PC-3 (cell line): ENCODE results near the gene TEX28. TPM values are rescaled to one million over a fixed set of nuclear protein-coding genes. Genes with fewer than 3 reads are reported as not detected.
"Not testable (repeated sequence)": the region's sequence is repeated elsewhere in the genome, so short reads cannot be mapped to it uniquely, and the experiment has no call there.

Source experiments
- ATAC-seq: fragments of 200-7000 bp; cut with Tn5 transposase; 2 replicates; pipeline ENCODE4 v1.9.1; 2020; ENCODE audit warnings: mild to moderate bottlenecking, moderate library complexity
- Bru-seq: library from RNA; stranded (reverse); fragments of 400-500 nt; gene quantifications from one replicate; lab custom pipeline; 2021; lab: Mats Ljungman, UMichigan
- BruChase-seq, 2 experiments: library from RNA; stranded (reverse); fragments of 400-500 nt; gene quantifications; one replicate each; lab custom pipeline; 2021; lab: Mats Ljungman, UMichigan
- BruUV-seq: library from RNA; stranded (reverse); fragments of 400-500 nt; replicated peaks from 2 replicates; lab custom pipeline; 2021; lab: Mats Ljungman, UMichigan
- CTCF ChIA-PET: fragments of 300-600 bp; sonication (Branson Sonifier 250); formaldehyde crosslinking; loops from one replicate; lab custom pipeline; 2022; ENCODE audit warnings: antibody characterized with exemption; lab: Charles Lee
- POLR2A ChIA-PET: fragments of 300-600 bp; sonication (Branson Sonifier 250); formaldehyde crosslinking; loops from one replicate; lab custom pipeline; 2022; ENCODE audit warnings: antibody characterized with exemption; ENCODE audit not compliant: unreplicated experiment; lab: Charles Lee
- DNase-seq: peaks from one replicate; pipeline ENCODE4 v3.0.0-alpha.2; 2015
- H2AFZ ChIP-seq: fragments of 300-600 bp; sonication (generic); 2 replicates; pipeline ENCODE4 v1.6.0; 2016; ENCODE audit warnings: antibody characterized with exemption, low read length
- H3F3A ChIP-seq: fragments of 300-600 bp; sonication (generic); one replicate; pipeline ENCODE4 v1.6.0; 2017; ENCODE audit warnings: antibody characterized with exemption, low read length, control low read depth, mild to moderate bottlenecking; ENCODE audit not compliant: unreplicated experiment
- H3K27ac ChIP-seq: fragments of 300-600 bp; sonication (generic); 2 replicates; pipeline ENCODE4 v1.5.1; 2016; ENCODE audit warnings: mild to moderate bottlenecking, low read length
- H3K27me3 ChIP-seq: fragments of 300-600 bp; sonication (generic); 2 replicates; pipeline ENCODE4 v1.6.1; 2016; ENCODE audit warnings: low read length, mixed read lengths
- H3K36me3 ChIP-seq: fragments of 300-600 bp; sonication (generic); 2 replicates; pipeline ENCODE4 v1.6.1; 2016; ENCODE audit warnings: low read depth, mixed run types, low read length, mixed read lengths
- H3K4me1 ChIP-seq: fragments of 300-600 bp; sonication (generic); 2 replicates; pipeline ENCODE4 v1.5.1; 2016; ENCODE audit warnings: low read length; ENCODE audit not compliant: insufficient read depth
- H3K4me2 ChIP-seq: fragments of 300-600 bp; sonication (generic); 2 replicates; pipeline ENCODE4 v1.6.0; 2016; ENCODE audit warnings: low read length
- H3K4me3 ChIP-seq: fragments of 300-600 bp; sonication (generic); 2 replicates; pipeline ENCODE4 v1.5.1; 2016; ENCODE audit warnings: mild to moderate bottlenecking, low read length, mixed read lengths
- H3K79me2 ChIP-seq: fragments of 300-600 bp; sonication (generic); 2 replicates; pipeline ENCODE4 v1.6.1; 2017; ENCODE audit warnings: low read length, mixed read lengths
- H3K9ac ChIP-seq: fragments of 300-600 bp; sonication (generic); 2 replicates; pipeline ENCODE4 v1.6.0; 2016; ENCODE audit warnings: mild to moderate bottlenecking, low read length
- H3K9me2 ChIP-seq: fragments of 300-600 bp; sonication (generic); replicated peaks from 2 replicates; pipeline ENCODE4 v1.6.1; 2016; ENCODE audit warnings: mixed run types, low read length, mixed read lengths
- H3K9me3 ChIP-seq: fragments of 300-600 bp; sonication (generic); 2 replicates; pipeline ENCODE4 v1.6.1; 2016; ENCODE audit warnings: low read length, mixed read lengths
- H4K20me1 ChIP-seq: fragments of 300-600 bp; sonication (generic); 2 replicates; pipeline ENCODE4 v1.6.1; 2016; ENCODE audit warnings: low read length, mixed read lengths
- EZH2 ChIP-seq: fragments of 300-600 bp; sonication (generic); IDR thresholded peaks from one replicate; pipeline ENCODE4 v1.6.1; 2017; ENCODE audit warnings: antibody characterized with exemption, mild to moderate bottlenecking, low read length; ENCODE audit not compliant: unreplicated experiment
- EZH2phosphoT487 ChIP-seq: fragments of 300-600 bp; sonication (generic); IDR thresholded peaks from 2 replicates; pipeline ENCODE4 v1.6.1; 2018; ENCODE audit warnings: mild to moderate bottlenecking, antibody characterized with exemption, low read length, borderline replicate concordance
- intact Hi-C: fragments of 100-400 bp; cut with micrococcal nuclease; formaldehyde crosslinking; loops from 2 replicates; pipeline ENCODE4 v1.9.0; 2023
- long read RNA-seq: library from polyadenylated mRNA; unstranded; transcript quantifications from one replicate; pipeline ENCODE4 v2.0.0, GENCODE V29; 2021; ENCODE audit not compliant: unreplicated experiment
- total RNA-seq: library from RNA; depleted of rRNA; stranded (reverse); fragments of >200 nt; gene quantifications from 2 replicates; pipeline ENCODE4 v1.2.3, GENCODE V29; 2014; rRNA removed
- TF ChIP-seq, protein P1 (sequence below): fragments of 300-600 bp; sonication (generic); conservative IDR thresholded peaks from 2 replicates; pipeline ENCODE4 v1.5.1; 2017; ENCODE audit warnings: antibody characterized with exemption, low read depth, mild to moderate bottlenecking, low read length

Gene TEX28, protein sequence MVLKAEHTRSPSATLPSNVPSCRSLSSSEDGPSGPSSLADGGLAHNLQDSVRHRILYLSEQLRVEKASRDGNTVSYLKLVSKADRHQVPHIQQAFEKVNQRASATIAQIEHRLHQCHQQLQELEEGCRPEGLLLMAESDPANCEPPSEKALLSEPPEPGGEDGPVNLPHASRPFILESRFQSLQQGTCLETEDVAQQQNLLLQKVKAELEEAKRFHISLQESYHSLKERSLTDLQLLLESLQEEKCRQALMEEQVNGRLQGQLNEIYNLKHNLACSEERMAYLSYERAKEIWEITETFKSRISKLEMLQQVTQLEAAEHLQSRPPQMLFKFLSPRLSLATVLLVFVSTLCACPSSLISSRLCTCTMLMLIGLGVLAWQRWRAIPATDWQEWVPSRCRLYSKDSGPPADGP
- 0.11 TPM in 1 of 2 replicates, not detected in the other for total RNA-seq
- not detected for Bru-seq, nascent RNA
- BruChase-seq, experiment 1, labeled RNA remaining after a 6-hour chase, result not detected
- not detected for BruChase-seq, experiment 2, labeled RNA remaining after a 2-hour chase
- long read RNA-seq, result 0 reads

DNA sequence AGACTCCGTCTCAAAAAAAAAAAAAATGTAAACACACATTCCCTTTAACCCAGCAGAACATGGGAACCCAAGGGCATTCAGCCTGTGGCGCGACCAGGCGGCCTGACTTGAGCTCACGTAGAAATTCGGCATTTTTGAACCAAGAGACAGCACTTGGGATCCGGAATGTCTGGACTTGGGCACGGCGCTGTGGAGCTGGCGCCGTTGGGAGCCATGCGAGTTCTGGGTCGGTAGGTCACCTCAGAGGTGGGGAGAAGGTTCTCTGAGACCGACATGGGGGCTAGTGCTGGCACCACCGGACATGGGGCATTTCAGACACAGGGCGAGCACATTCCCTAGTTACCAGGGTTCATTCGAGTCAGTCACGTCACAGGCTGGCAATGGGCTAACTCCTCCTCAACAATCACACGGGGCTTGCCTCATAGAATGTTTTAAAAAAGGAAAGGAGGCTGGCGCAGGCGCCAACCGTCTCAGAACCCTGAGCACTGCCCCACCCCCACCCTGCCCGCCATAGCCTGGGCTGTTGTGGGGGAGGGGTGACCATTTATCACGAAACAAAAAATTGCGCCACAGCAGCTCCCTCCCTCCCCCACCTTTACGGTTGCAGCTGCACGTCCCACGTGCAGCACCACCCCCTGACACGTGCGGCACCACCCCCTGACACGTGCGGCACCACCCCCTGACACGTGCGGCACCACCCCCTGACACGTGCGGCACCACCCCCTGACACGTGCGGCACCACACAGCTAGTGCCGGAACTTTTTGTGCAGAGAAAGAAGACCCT is at the start of gene TEX28:
Gene TEX28, minus strand, starts transcription at position 334 of the 784 bp plus-strand sequence. CDS start 3,007 bp downstream, outside the sequence.
- H3K4me2 ChIP-seq, result no peak within 1 kb of the TSS
- no peaks in the 10 kb centered on the region for H3K9me2 ChIP-seq
- H4K20me1 ChIP-seq, result no peaks in the 10 kb centered on the region
- intact Hi-C loops, result no loop called here
- ATAC-seq (no peak), DNase-seq (no peak)
- H3F3A ChIP-seq, result no peaks in the 10 kb centered on the region
- POLR2A ChIA-PET, result no interaction called here
- H3K27ac ChIP-seq, result no peak within 1 kb of the TSS
- CTCF ChIA-PET, result no interaction called here
- H3K79me2 ChIP-seq, result no peaks in the 10 kb centered on the region
- no peak for TF ChIP-seq EZH2
- TF ChIP-seq EZH2phosphoT487, result no peak
- TF ChIP-seq, protein P1, sequence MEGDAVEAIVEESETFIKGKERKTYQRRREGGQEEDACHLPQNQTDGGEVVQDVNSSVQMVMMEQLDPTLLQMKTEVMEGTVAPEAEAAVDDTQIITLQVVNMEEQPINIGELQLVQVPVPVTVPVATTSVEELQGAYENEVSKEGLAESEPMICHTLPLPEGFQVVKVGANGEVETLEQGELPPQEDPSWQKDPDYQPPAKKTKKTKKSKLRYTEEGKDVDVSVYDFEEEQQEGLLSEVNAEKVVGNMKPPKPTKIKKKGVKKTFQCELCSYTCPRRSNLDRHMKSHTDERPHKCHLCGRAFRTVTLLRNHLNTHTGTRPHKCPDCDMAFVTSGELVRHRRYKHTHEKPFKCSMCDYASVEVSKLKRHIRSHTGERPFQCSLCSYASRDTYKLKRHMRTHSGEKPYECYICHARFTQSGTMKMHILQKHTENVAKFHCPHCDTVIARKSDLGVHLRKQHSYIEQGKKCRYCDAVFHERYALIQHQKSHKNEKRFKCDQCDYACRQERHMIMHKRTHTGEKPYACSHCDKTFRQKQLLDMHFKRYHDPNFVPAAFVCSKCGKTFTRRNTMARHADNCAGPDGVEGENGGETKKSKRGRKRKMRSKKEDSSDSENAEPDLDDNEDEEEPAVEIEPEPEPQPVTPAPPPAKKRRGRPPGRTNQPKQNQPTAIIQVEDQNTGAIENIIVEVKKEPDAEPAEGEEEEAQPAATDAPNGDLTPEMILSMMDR, result no peak
- no peak within 1 kb of the TSS for H3K9ac ChIP-seq
- H3K4me3 ChIP-seq, result no peak within 1 kb of the TSS
- H3K27me3 ChIP-seq, result no peaks in the 10 kb centered on the region
- no peaks in the 10 kb centered on the region for H3K9me3 ChIP-seq
- H3K4me1 ChIP-seq, result no peaks in the 10 kb centered on the region
- BruUV-seq, result no TSS peak
- no peak within 1 kb of the TSS for H2AFZ ChIP-seq
- H3K36me3 ChIP-seq, result no peaks in the 10 kb centered on the region

DNA sequence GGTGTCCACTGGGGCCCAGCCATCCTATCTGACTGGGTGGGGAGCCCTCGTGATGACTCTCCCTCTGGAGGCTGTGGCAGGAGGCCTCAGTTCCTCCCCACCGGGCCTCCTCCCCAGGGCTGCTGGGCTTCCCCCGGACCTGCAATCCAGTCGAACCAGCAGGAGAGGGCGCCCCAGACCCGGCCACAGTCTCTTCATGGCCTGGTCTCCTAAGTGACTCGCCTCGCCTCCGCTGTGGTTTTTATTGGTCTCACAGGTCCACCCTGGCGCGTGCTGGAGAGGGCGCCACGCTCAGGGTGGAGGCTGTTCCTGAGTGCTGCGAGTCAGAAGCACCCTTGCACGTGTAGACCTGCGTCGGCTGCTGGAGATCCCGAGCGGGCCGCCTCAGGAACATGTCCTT is 48.7 kb upstream of the TEX28 start:
- H3K4me1 ChIP-seq, H3K27me3 ChIP-seq, H3K9me2 ChIP-seq, H4K20me1 ChIP-seq, intact Hi-C loops, H2AFZ ChIP-seq, POLR2A ChIA-PET, H3K9me3 ChIP-seq, H3K9ac ChIP-seq, H3K4me2 ChIP-seq, H3K4me3 ChIP-seq, CTCF ChIA-PET, BruUV-seq, DNase-seq, H3K36me3 ChIP-seq, H3F3A ChIP-seq, H3K79me2 ChIP-seq, H3K27ac ChIP-seq: not testable (repeated sequence)
- ATAC-seq, result peak; percentile 27

DNA sequence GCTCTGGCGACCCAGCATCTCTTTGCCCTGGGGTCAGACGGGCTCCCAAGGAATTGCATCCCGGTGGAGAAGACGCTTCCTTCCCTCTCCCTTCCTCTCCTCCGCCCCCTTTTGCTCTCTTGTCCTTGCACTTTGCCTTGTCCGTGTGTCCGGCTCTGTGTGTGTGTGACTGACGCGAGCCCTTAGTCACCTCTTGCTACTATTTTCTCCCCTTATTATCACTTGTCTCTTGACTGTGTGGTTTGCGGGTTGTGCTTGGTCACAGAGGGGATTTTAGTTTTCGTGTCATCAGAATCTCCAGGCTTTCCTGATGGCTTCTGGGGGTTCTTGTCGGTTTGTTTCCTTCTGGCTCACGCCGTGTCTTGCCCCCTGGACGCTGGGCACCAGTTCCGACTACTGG is 48.1 kb upstream of the TEX28 start:
- peak; percentile 5 for ATAC-seq

DNA sequence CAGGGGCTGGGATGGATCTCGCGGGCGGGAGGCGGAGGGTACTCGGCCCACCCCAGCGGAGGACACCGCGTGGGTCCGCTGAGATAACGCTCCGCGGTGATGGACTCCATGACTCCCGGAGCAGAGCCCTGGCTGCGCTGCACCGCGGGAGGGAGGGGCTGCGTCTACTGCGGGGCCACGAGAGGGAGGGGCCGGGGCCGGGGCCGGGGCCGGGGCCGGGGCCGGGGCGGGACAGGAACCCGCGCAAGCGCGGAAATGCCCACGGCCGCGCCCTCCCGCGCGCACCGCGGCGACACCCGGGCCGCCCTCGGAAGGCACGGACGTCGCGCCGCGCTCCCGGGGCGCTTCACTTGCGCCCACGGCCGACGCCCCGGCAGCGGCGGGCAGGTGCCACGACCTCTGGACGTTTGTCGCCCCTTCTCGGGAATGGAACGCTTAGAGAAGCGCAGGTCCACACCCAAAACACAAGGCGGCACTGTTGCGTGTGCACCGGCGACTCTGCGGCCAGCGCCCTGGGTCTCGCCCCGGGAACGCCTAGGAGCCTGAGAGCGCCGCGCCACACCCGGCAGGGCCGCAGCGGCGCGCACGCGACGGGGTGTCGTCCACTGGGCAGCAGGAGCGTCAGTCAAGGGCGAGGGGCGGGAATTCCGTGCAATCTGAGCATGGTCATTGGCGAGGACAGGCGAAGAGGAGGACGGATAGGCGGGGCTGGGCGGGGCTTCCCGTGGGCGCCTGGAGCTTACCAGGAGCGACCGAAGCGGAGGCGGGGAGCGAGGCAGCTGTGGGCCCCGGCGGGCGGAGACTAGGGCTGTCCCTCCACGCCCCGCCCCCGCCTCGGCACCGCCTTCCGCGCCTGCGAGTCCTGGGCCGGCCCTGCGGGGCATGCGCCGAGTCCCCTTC is 46.7 kb upstream of the TEX28 start:
- POLR2A ChIA-PET, DNase-seq, H3K27ac ChIP-seq, H3K36me3 ChIP-seq, H3K4me2 ChIP-seq, H3K4me1 ChIP-seq, H3K79me2 ChIP-seq, H3K9me3 ChIP-seq, H4K20me1 ChIP-seq, H2AFZ ChIP-seq, BruUV-seq, H3K9ac ChIP-seq, CTCF ChIA-PET, H3K27me3 ChIP-seq, H3K4me3 ChIP-seq, H3K9me2 ChIP-seq, intact Hi-C loops, H3F3A ChIP-seq: not testable (repeated sequence)
- ATAC-seq, result peak; percentile 67

More for the DNA sequence above, 48.1 kb upstream of the TEX28 start:
- H3K27ac ChIP-seq, POLR2A ChIA-PET, H3K9me2 ChIP-seq, H3K4me2 ChIP-seq, H4K20me1 ChIP-seq, CTCF ChIA-PET, H3K9ac ChIP-seq, H3K27me3 ChIP-seq, H3K4me1 ChIP-seq, intact Hi-C loops, H3K36me3 ChIP-seq, H3K4me3 ChIP-seq, DNase-seq, BruUV-seq, H3K79me2 ChIP-seq, H3K9me3 ChIP-seq, H3F3A ChIP-seq, H2AFZ ChIP-seq: not testable (repeated sequence)
